Measurements from ENCODE around the gene KRT33A.

The KRT33A gene

DNA sequence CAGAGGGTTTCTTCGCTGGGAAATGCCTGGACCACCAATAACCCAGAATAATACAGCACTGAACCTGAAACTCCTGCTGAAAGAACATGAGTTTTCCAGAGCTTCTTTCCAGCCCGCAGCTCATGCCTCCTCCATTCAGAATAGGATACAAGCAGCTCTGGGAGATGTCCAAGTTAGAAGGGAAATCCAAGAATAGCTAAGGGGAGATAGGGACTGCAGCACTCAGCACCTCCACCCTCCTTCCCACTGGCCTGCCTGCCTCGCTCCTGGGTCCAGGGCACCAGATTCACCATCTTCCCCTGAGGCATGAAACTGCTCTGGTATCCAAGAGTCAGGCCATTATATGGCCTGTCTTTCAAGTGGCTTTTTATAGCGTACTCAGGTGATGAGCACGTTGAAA lies 42.7 kb upstream of the KRT33A start:
- in situ Hi-C loops (cut with HindIII; ENCODE audit: low sequenced_read_pairs): no loop called here

GRCh38 chr17:41392278-41392677 lies 41.6 kb upstream of the KRT33A start:
- no peak overlapping the region for H3K4me3 ChIP-seq (ENCODE audit: low read depth, low read length)
- no peak for TF ChIP-seq CTCF (IDR thresholded peaks at IDR 0.05; ENCODE audit: low read depth, low read length, missing control alignments)
- no peak for DNase-seq (ENCODE audit: low read depth)
- in situ Hi-C loops (cut with HindIII; ENCODE audit: low sequenced_read_pairs): no loop called here

More for the DNA sequence above, 42.7 kb upstream of the KRT33A start:
- no peak for TF ChIP-seq CTCF (IDR thresholded peaks at IDR 0.05; ENCODE audit: low read depth, low read length, missing control alignments)
- no peak for DNase-seq (ENCODE audit: low read depth)
- no peak overlapping the region for H3K4me3 ChIP-seq (ENCODE audit: low read depth, low read length)

DNA sequence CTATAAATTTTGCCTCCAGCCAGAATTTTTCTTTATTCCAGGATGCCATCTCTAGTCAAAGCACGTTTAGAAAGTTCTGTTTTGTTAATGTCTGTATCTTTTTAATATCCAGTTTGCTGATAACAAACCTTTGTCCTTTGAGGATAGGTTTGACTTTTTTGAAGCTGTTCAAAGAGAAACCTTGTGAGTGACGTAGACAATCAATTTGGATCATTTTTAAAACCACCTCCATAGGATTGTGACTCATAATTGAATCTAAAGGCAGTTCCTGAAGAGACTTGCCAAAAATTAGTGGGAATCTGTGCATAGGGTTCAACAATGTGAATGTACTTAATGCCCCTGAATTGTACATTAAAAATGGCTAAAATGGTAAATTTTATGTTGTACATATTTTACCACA lies 40.9 kb upstream of the KRT33A start:
- TF ChIP-seq CTCF (IDR thresholded peaks at IDR 0.05; ENCODE audit: low read depth, low read length, missing control alignments): no peak
- DNase-seq (ENCODE audit: low read depth): no peak
- in situ Hi-C loops (cut with HindIII; ENCODE audit: low sequenced_read_pairs): no loop called here
- H3K4me3 ChIP-seq (ENCODE audit: low read depth, low read length): no peak overlapping the region

GRCh38 chr17:41390411-41390938 lies 39.8 kb upstream of the KRT33A start:
- TF ChIP-seq CTCF (IDR thresholded peaks at IDR 0.05; ENCODE audit: low read depth, low read length, missing control alignments): no peak
- no peak overlapping the region for H3K4me3 ChIP-seq (ENCODE audit: low read depth, low read length)
- in situ Hi-C loops (cut with HindIII; ENCODE audit: low sequenced_read_pairs): no loop called here
- DNase-seq (ENCODE audit: low read depth): no peak

DNA sequence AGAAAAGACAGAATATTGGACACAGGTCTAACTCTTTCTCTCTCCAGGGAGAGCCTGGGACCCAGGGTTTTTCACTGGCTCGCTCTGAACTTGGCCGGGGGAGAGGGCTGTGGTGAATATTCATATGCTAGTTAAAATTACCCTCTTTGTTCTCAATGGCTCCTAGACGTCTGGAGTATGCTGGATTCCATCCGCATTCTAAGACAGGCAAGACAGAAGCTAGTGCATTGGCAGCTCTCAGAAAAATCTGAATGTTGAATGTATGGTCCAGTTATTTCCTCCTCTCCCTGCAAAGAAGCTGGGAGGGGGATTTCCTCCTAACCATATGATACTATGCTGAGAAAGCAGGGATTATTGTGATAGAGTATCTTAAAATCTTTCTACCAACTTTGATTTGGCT lies 37.0 kb upstream of the KRT33A start:
- no peak overlapping the region for H3K4me3 ChIP-seq (ENCODE audit: low read depth, low read length)
- no peak for DNase-seq (ENCODE audit: low read depth)
- TF ChIP-seq CTCF (IDR thresholded peaks at IDR 0.05; ENCODE audit: low read depth, low read length, missing control alignments): no peak
- in situ Hi-C loops (cut with HindIII; ENCODE audit: low sequenced_read_pairs): no loop called here

DNA sequence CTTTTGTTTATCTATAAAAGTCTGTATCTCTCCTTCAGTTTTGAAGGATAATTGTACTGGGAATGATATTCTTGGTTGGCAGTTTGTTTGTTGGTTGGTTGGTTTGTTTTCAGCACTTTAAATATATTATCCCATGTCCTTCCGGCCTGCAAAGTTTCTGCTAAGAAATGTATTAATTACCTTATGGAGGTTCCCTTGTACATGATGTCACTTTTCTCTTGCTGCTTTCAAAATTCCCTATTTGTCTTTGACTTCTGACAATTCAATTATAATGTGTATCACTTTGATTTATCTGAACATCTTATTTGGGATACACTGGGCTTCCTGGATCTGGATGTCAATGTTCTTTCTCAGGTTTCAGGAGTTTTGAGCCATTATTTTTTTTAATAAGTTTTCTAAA lies 35.6 kb upstream of the KRT33A start:
- H3K4me3 ChIP-seq (ENCODE audit: low read depth, low read length): no peak overlapping the region
- in situ Hi-C loops (cut with HindIII; ENCODE audit: low sequenced_read_pairs): no loop called here
- DNase-seq (ENCODE audit: low read depth): no peak
- TF ChIP-seq CTCF (IDR thresholded peaks at IDR 0.05; ENCODE audit: low read depth, low read length, missing control alignments): no peak

GRCh38 chr17:41383690-41384089 lies 33.1 kb upstream of the KRT33A start:
- TF ChIP-seq CTCF (IDR thresholded peaks at IDR 0.05; ENCODE audit: low read depth, low read length, missing control alignments): no peak
- no peak for DNase-seq (ENCODE audit: low read depth)
- in situ Hi-C loops (cut with HindIII; ENCODE audit: low sequenced_read_pairs): no loop called here
- H3K4me3 ChIP-seq (ENCODE audit: low read depth, low read length): no peak overlapping the region

Measured in astrocyte of the cerebellum (primary cell).